Peyer's patch (tissue), 4 donors: ENCODE data around the gene SLC7A9.

Source experiments
- CTCF ChIP-seq, 6 experiments: fragments of 450-650 bp in 4 of 6; fragments of 200-600 bp in 2 of 6; sonication (generic) in 1 of 6; IDR thresholded peaks; one replicate each; pipeline ENCODE4 v1.5.1; 2017 to 2019; ENCODE audit warnings: antibody characterized with exemption in 6 of 6, mild to moderate bottlenecking in 3 of 6, moderate library complexity in 1 of 6
- POLR2A ChIP-seq, 2 donors: fragments of 450-650 bp; IDR thresholded peaks; one replicate each; pipeline ENCODE4 v1.5.1; 2017; ENCODE audit warnings: antibody characterized with exemption in 2 of 2, mild to moderate bottlenecking in 2 of 2, moderate library complexity in 2 of 2

- TF ChIP-seq CTCF (IDR thresholded peaks at IDR 0.05) (no peak), POLR2A (IDR thresholded peaks at IDR 0.05) (no peak)
Measured at GRCh38 chr19:32816555-32817099, 52.9 kb downstream of the SLC7A9 start.
